SK-N-SH treated with all-trans-retinoic acid at 6 μM for 48 hours (cell line): ENCODE results near the gene ZFP69.

Experiments used
- ATAC-seq: fragments of 200-7000 bp; cut with Tn5 transposase; 3 replicates; pipeline ENCODE4 v1.9.1; 2020; ENCODE audit warnings: mild to moderate bottlenecking, moderate library complexity
- ARNTL ChIP-seq: fragments of 450-650 bp; formaldehyde crosslinking; IDR thresholded peaks from 2 replicates; pipeline ENCODE4 v1.5.0; 2020; ENCODE audit warnings: low read depth, mild to moderate bottlenecking, moderate library complexity, borderline replicate concordance
- BACH2 ChIP-seq: fragments of 250-450 bp; sonication (Bioruptor Pico); IDR thresholded peaks from 2 replicates; pipeline ENCODE4 v1.9.0; 2021; ENCODE audit warnings: mild to moderate bottlenecking, borderline replicate concordance
- CSDC2 ChIP-seq: fragments of 250-450 bp; sonication (Bioruptor Pico); IDR thresholded peaks from 2 replicates; pipeline ENCODE4 v1.5.0; 2020; ENCODE audit warnings: mild to moderate bottlenecking, moderate library complexity
- ESRRG ChIP-seq: fragments of 250-450 bp; sonication (Bioruptor Pico); IDR thresholded peaks from 2 replicates; pipeline ENCODE4 v1.6.1; 2021; ENCODE audit warnings: mild to moderate bottlenecking
- GLIS3 ChIP-seq: fragments of 250-450 bp; sonication (Bioruptor Pico); IDR thresholded peaks from 2 replicates; pipeline ENCODE4 v1.5.0; 2020; ENCODE audit warnings: mild to moderate bottlenecking, moderate library complexity
- ISL1 ChIP-seq: fragments of 250-450 bp; sonication (Bioruptor Pico); IDR thresholded peaks from 2 replicates; pipeline ENCODE4 v2.1.2; 2022; ENCODE audit warnings: mild to moderate bottlenecking, moderate library complexity
- OSR1 ChIP-seq: fragments of 250-450 bp; sonication (Bioruptor Pico); IDR thresholded peaks from 2 replicates; pipeline ENCODE4 v1.8.0; 2022; ENCODE audit warnings: moderate library complexity, mild to moderate bottlenecking, inconsistent platforms
- TCF4 ChIP-seq: fragments of 250-450 bp; sonication (Bioruptor Pico); IDR thresholded peaks from 2 replicates; pipeline ENCODE4 v1.8.0; 2021; ENCODE audit warnings: mild to moderate bottlenecking, moderate library complexity, borderline replicate concordance
- TOX ChIP-seq: fragments of 250-450 bp; sonication (Bioruptor Pico); IDR thresholded peaks from 2 replicates; pipeline ENCODE4 v1.8.0; 2021; ENCODE audit warnings: mild to moderate bottlenecking, moderate library complexity, borderline replicate concordance
- ZC3H10 ChIP-seq: fragments of 250-450 bp; sonication (Bioruptor Pico); IDR thresholded peaks from 2 replicates; pipeline ENCODE4 v1.5.1; 2021; ENCODE audit warnings: mild to moderate bottlenecking, moderate library complexity
- ZFP30 ChIP-seq: fragments of 450-650 bp; formaldehyde crosslinking; IDR thresholded peaks from 2 replicates; pipeline ENCODE4 v1.5.0; 2022; ENCODE audit warnings: mild to moderate bottlenecking, moderate library complexity
- ZNF565 ChIP-seq: fragments of 450-650 bp; formaldehyde crosslinking; conservative IDR thresholded peaks from 2 replicates; pipeline ENCODE4 v1.5.0; 2020; ENCODE audit warnings: low read depth, mild to moderate bottlenecking, moderate library complexity
- ZNF70 ChIP-seq: fragments of 450-650 bp; formaldehyde crosslinking; IDR thresholded peaks from 2 replicates; pipeline ENCODE4 v1.5.0; 2020; ENCODE audit warnings: mild to moderate bottlenecking, moderate library complexity
- ZNF8 ChIP-seq: fragments of 450-650 bp; formaldehyde crosslinking; IDR thresholded peaks from 2 replicates; pipeline ENCODE4 v1.5.0; 2020; ENCODE audit warnings: mild to moderate bottlenecking, moderate library complexity
- TF ChIP-seq, protein P1 (sequence below): fragments of 250-450 bp; sonication (Bioruptor Pico); IDR thresholded peaks from 2 replicates; pipeline ENCODE4 v1.5.1; 2021; ENCODE audit warnings: mild to moderate bottlenecking, moderate library complexity
- TF ChIP-seq, protein P2 (sequence below): fragments of 250-450 bp; sonication (Bioruptor Pico); IDR thresholded peaks from 2 replicates; pipeline ENCODE4 v1.8.0; 2021; ENCODE audit warnings: low read depth, mild to moderate bottlenecking, moderate library complexity, borderline replicate concordance
- TF ChIP-seq, protein P3 (sequence below): fragments of 250-450 bp; sonication (Bioruptor Pico); IDR thresholded peaks from 2 replicates; pipeline ENCODE4 v1.5.0; 2020; ENCODE audit warnings: mild to moderate bottlenecking, moderate library complexity
- TF ChIP-seq, protein P4 (sequence below): fragments of 250-450 bp; sonication (Bioruptor Pico); IDR thresholded peaks from 2 replicates; pipeline ENCODE4 v1.5.1; 2020; ENCODE audit warnings: low read depth, mild to moderate bottlenecking, moderate library complexity

Gene ZFP69

DNA sequence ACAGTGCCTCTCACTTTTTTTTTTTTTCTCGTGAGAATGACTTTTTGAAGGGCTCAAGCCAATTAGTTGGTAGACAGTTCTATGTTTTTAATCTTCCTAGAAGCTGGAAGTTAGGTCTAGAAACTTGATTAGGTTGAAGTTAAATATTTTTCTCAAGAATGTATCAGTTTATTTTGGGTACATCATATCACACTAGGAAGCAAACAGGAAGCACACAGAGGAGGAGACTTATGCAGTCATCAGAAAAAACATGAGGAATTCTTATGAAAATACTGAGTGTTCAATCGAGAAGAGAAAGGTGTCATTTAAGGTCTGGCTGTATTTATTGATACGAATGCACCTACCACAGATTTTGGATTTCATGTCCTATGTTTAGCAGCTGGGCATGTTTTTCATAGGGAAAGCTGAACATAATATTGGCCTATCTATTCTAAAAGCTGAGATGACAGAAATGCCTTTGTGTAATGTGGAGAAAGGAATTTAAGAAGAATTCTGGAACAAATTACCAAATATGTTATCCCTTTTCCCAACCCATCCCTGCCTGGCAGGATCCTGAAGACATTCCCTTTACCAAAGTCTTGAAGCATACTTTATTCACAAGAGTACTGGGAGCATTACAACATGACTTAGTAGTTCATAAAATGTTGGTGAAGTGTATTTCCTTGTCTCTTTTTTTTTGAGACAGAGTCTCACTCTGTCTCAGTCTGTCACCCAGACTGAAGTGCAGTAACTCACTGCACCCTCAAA lies 44.3 kb upstream of the ZFP69 start (continued):
- no peak for TF ChIP-seq ZNF8 (CRISPR knock-in tag)

DNA sequence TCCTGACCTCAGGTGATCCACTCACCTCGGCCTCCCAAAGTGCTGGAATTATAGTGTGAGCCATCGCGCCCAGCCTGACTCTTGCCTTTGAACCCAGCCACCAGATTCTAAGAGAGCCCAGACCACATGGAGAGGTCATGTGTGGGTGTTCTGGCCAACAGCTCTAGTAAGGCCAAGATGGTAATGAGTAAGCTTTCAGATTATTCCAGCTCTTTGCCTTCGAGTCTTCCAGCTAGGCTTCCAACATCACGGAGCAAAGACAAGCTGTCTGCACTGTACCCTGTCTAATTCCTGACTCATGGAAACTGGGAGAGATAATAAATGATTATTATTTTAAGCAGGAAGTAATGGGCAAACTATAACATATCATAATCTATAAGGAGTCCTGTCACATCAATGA lies 41.6 kb upstream of the ZFP69 start:
- ATAC-seq = no peak
- TF ChIP-seq BACH2 (CRISPR knock-in tag) = no peak
- TF ChIP-seq, protein P1, sequence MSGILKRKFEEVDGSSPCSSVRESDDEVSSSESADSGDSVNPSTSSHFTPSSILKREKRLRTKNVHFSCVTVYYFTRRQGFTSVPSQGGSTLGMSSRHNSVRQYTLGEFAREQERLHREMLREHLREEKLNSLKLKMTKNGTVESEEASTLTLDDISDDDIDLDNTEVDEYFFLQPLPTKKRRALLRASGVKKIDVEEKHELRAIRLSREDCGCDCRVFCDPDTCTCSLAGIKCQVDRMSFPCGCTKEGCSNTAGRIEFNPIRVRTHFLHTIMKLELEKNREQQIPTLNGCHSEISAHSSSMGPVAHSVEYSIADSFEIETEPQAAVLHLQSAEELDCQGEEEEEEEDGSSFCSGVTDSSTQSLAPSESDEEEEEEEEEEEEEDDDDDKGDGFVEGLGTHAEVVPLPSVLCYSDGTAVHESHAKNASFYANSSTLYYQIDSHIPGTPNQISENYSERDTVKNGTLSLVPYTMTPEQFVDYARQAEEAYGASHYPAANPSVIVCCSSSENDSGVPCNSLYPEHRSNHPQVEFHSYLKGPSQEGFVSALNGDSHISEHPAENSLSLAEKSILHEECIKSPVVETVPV (CRISPR knock-in tag) = no peak
- no peak for TF ChIP-seq OSR1
- TF ChIP-seq ZNF8 (CRISPR knock-in tag) = no peak
- no peak for TF ChIP-seq TCF4 (CRISPR knock-in tag)
- TF ChIP-seq, protein P2, sequence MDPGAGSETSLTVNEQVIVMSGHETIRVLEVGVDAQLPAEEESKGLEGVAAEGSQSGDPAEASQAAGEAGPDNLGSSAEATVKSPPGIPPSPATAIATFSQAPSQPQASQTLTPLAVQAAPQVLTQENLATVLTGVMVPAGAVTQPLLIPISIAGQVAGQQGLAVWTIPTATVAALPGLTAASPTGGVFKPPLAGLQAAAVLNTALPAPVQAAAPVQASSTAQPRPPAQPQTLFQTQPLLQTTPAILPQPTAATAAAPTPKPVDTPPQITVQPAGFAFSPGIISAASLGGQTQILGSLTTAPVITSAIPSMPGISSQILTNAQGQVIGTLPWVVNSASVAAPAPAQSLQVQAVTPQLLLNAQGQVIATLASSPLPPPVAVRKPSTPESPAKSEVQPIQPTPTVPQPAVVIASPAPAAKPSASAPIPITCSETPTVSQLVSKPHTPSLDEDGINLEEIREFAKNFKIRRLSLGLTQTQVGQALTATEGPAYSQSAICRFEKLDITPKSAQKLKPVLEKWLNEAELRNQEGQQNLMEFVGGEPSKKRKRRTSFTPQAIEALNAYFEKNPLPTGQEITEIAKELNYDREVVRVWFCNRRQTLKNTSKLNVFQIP (CRISPR knock-in tag) = no peak
- TF ChIP-seq ZNF565 = no peak
- TF ChIP-seq, protein P3, sequence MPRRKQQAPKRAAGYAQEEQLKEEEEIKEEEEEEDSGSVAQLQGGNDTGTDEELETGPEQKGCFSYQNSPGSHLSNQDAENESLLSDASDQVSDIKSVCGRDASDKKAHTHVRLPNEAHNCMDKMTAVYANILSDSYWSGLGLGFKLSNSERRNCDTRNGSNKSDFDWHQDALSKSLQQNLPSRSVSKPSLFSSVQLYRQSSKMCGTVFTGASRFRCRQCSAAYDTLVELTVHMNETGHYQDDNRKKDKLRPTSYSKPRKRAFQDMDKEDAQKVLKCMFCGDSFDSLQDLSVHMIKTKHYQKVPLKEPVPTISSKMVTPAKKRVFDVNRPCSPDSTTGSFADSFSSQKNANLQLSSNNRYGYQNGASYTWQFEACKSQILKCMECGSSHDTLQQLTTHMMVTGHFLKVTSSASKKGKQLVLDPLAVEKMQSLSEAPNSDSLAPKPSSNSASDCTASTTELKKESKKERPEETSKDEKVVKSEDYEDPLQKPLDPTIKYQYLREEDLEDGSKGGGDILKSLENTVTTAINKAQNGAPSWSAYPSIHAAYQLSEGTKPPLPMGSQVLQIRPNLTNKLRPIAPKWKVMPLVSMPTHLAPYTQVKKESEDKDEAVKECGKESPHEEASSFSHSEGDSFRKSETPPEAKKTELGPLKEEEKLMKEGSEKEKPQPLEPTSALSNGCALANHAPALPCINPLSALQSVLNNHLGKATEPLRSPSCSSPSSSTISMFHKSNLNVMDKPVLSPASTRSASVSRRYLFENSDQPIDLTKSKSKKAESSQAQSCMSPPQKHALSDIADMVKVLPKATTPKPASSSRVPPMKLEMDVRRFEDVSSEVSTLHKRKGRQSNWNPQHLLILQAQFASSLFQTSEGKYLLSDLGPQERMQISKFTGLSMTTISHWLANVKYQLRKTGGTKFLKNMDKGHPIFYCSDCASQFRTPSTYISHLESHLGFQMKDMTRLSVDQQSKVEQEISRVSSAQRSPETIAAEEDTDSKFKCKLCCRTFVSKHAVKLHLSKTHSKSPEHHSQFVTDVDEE (CRISPR knock-in tag) = no peak
- no peak for TF ChIP-seq ARNTL (CRISPR knock-in tag)
- TF ChIP-seq, protein P4, sequence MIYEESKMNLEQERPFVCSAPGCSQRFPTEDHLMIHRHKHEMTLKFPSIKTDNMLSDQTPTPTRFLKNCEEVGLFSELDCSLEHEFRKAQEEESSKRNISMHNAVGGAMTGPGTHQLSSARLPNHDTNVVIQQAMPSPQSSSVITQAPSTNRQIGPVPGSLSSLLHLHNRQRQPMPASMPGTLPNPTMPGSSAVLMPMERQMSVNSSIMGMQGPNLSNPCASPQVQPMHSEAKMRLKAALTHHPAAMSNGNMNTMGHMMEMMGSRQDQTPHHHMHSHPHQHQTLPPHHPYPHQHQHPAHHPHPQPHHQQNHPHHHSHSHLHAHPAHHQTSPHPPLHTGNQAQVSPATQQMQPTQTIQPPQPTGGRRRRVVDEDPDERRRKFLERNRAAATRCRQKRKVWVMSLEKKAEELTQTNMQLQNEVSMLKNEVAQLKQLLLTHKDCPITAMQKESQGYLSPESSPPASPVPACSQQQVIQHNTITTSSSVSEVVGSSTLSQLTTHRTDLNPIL = no peak
- no peak for TF ChIP-seq ZFP30 (CRISPR knock-in tag)

DNA sequence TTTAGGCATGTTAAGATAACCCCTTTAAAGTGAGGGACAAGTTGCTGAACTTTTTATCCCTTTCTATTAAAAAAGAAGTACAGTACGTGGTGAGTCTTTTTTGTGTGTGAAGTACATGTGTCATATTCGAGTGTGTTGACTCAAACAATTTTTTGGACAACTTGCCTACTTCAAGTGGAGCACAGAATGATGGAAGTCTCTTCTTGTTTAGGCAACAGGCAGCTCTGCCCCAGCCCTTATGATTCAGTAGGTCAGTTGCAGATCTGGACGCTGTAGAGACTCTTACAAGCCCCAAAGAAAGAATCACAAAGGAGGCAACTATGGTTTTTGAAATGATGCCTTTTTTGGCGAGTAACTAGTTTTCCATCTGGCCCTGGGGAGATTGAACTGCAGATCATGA lies 41.2 kb upstream of the ZFP69 start:
- TF ChIP-seq GLIS3 (CRISPR knock-in tag) (no peak), BACH2 (CRISPR knock-in tag) (no peak), ZC3H10 (CRISPR knock-in tag) (no peak), ZNF8 (CRISPR knock-in tag) (no peak), ISL1 (no peak), CSDC2 (CRISPR knock-in tag) (no peak), ESRRG (CRISPR knock-in tag) (no peak), ZNF70 (CRISPR knock-in tag) (no peak)
- TF ChIP-seq, all 23 proteins: peak for 0
- ATAC-seq = no peak

DNA sequence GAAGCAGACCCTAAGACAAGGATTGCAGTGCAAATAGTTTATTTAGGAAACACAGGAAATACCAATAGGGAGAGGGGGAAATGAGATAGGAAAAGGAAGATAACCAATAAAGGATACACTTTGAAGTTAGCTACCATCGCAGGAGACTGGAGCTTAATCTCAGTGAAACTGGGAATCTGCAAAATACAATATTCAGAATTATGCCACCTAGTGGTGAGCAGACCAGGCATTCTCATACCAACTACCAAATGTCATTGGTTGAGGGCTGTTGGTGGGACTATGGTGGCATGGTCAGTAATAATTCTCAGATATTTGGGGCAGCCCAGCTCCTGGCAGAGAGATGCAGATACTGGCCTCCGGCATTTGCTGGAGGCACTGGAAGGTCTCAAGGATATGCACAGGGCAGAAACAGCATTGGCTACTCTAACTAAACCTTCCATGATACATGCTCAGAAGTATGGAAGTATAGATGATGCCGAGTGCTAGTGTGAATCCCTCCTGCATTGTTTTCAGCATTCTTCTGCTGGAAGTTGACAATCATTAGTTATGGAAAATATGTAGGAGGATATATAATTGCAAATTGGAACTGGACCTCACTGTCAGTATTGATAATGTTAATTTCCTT lies 38.6 kb upstream of the ZFP69 start:
- TF ChIP-seq, protein P2 (CRISPR knock-in tag) = no peak
- TF ChIP-seq CSDC2 (CRISPR knock-in tag) = no peak
- no peak for TF ChIP-seq TOX (CRISPR knock-in tag)
- TF ChIP-seq, protein P4 = no peak
- TF ChIP-seq ZNF565 = no peak
- TF ChIP-seq ZFP30 (CRISPR knock-in tag) = no peak
- TF ChIP-seq, protein P1 (CRISPR knock-in tag) = no peak
- ATAC-seq = peak; percentile 84
